Measurements from ENCODE around the gene CFL2. TPM values are rescaled to one million over a fixed set of nuclear protein-coding genes. Genes with fewer than 3 reads are reported as not detected.
"Not testable (repeated sequence)": the region's sequence is repeated elsewhere in the genome, so short reads cannot be mapped to it uniquely, and the experiment has no call there.

The CFL2 gene
- total RNA-seq, 3 donors from 2014 or later: 6.5 to 126 (median 20.9) TPM

DNA sequence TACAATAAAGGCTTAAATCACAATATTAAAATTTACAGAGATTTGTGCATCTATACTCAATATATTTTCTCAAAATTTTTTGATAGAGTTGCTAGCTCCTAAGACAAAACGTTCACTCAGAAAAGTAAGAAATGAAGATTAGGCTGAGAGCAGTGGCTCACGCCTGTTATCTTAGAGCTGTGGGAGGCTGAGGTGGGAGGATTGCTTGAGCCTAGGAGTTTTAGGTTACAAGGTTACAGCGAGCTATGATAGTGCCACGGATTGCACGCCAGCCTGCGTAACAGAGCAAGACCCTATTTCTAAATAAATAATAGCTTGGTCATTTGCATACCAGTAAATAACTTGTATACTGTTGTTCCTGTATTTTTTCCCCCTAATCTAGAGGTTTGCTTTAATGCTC, 35.0 kb upstream of the CFL2 start:
- Histone ChIP-seq H3K36me3 (ENCODE audit: low read depth) (no peaks in the 10 kb centered on the region), H3K4me1 (ENCODE audit: low read depth) (no peaks in the 10 kb centered on the region), H3K9me3 (no peaks in the 10 kb centered on the region), H3K4me3 (no peak overlapping the region)
- intact Hi-C loops (cut with DNase I, micrococcal nuclease): no loop called here
- no peak for ATAC-seq
- TF ChIP-seq, protein P1, sequence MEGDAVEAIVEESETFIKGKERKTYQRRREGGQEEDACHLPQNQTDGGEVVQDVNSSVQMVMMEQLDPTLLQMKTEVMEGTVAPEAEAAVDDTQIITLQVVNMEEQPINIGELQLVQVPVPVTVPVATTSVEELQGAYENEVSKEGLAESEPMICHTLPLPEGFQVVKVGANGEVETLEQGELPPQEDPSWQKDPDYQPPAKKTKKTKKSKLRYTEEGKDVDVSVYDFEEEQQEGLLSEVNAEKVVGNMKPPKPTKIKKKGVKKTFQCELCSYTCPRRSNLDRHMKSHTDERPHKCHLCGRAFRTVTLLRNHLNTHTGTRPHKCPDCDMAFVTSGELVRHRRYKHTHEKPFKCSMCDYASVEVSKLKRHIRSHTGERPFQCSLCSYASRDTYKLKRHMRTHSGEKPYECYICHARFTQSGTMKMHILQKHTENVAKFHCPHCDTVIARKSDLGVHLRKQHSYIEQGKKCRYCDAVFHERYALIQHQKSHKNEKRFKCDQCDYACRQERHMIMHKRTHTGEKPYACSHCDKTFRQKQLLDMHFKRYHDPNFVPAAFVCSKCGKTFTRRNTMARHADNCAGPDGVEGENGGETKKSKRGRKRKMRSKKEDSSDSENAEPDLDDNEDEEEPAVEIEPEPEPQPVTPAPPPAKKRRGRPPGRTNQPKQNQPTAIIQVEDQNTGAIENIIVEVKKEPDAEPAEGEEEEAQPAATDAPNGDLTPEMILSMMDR (IDR thresholded peaks at IDR 0.05): no peak
- no peak for DNase-seq

GRCh38 chr14:34742270-34743115, 28.1 kb upstream of the CFL2 start:
- ATAC-seq: no peak
- Histone ChIP-seq H3K4me3 (no peak overlapping the region), H3K9me3 (no peaks in the 10 kb centered on the region), H3K36me3 (ENCODE audit: low read depth) (no peaks in the 10 kb centered on the region), H3K4me1 (ENCODE audit: low read depth) (no peaks in the 10 kb centered on the region)
- intact Hi-C loops (cut with DNase I, micrococcal nuclease): no loop called here
- TF ChIP-seq, protein P1 (IDR thresholded peaks at IDR 0.05): no peak
- DNase-seq: no peak

DNA sequence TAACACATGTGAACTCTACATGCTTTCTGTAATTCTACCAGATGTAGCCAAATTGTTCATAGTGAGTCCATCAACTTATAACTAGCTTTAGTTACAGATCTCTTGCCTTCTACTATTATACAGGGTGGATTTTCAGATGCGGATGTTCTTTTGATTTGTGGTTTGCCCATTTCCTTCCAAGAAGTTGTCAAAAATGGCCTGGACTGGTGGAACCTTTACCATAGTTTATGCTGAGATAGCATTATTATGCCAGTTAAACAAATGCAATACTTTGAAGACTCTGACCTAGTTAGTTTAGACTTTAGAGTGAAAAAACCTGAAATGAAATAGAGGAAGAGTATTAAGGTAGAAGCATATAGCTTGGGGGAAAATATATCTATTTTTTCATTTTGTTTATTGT, 27.4 kb upstream of the CFL2 start:
- TF ChIP-seq, protein P1 (IDR thresholded peaks at IDR 0.05): no peak
- H3K4me3 ChIP-seq: no peak overlapping the region
- intact Hi-C loops (cut with DNase I, micrococcal nuclease): no loop called here
- H3K4me1 ChIP-seq (ENCODE audit: low read depth): no peaks in the 10 kb centered on the region
- DNase-seq: no peak
- ATAC-seq: no peak
- no peaks in the 10 kb centered on the region for H3K9me3 ChIP-seq
- H3K36me3 ChIP-seq (ENCODE audit: low read depth): no peaks in the 10 kb centered on the region

GRCh38 chr14:34740139-34740538, 25.7 kb upstream of the CFL2 start:
- intact Hi-C loops (cut with DNase I, micrococcal nuclease); H3K4me1 ChIP-seq (ENCODE audit: low read depth); ATAC-seq; H3K36me3 ChIP-seq (ENCODE audit: low read depth); H3K4me3 ChIP-seq; DNase-seq; H3K9me3 ChIP-seq: not testable (repeated sequence)

DNA sequence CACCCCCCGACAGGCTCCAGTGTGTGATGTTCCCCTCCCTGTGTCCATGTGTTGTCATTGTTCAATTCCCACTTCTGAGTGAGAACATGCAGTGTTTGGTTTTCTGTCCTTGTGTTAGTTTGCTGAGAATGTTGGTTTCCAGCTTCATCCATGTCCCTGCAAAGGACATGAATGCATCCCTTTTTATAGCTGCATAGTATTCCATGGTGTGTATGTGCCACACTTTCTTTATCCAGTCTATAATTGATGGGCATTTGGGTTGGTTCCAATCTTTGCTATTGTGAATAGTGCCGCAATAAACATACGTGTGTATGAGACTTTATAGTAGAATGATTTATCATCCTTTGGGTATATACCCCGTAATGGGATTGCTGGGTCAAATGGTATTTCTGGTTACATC, 22.7 kb upstream of the CFL2 start:
- not testable (repeated sequence) for DNase-seq; H3K36me3 ChIP-seq (ENCODE audit: low read depth)

DNA sequence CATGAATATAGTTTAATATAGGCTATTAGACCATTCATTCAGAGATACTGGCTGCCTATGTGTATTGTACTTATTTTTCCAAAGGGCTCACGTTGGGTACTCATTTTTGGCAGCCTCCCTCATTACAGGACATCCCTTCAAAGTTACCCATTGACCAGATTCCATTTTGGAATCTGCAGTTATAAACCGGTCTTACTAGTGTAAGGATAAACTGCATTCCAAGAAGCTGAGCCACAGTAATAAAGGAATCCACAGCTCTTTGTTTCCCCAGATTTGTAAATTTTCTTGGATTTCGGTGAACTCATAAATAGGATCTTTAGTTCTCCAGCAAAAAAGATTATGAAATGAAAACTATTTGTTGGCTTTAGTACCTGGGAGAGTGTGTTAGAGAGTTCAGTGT, 18.9 kb upstream of the CFL2 start:
- no peak overlapping the region for H3K4me3 ChIP-seq
- no peaks in the 10 kb centered on the region for H3K36me3 ChIP-seq (ENCODE audit: low read depth)
- H3K4me1 ChIP-seq (ENCODE audit: low read depth): no peaks in the 10 kb centered on the region
- DNase-seq: no peak
- intact Hi-C loops (cut with DNase I, micrococcal nuclease): no loop called here
- H3K9me3 ChIP-seq: no peaks in the 10 kb centered on the region
- ATAC-seq: no peak
- TF ChIP-seq, protein P1 (IDR thresholded peaks at IDR 0.05): no peak

More for the DNA sequence above, 22.7 kb upstream of the CFL2 start:
- H3K4me3 ChIP-seq; ATAC-seq; H3K9me3 ChIP-seq; intact Hi-C loops (cut with DNase I, micrococcal nuclease); H3K4me1 ChIP-seq (ENCODE audit: low read depth): not testable (repeated sequence)

Data from mucosa of descending colon (tissue), 3 donors.